Kidney (tissue), 14 donors: ENCODE measurements around the gene SLC38A9. TPM values are rescaled to one million over a fixed set of nuclear protein-coding genes. Genes with fewer than 3 reads are reported as not detected.

Experiments used
- DNase-seq, 5 donors: peaks; one replicate each; pipeline ENCODE4 v3.0.0-alpha.2; 2013 to 2020
- FAIRE-seq: peaks from 2 replicates; lab custom pipeline; 2012; peaks lifted over from hg19 to GRCh38; lab: Jason Lieb, UNC
- H3K27ac ChIP-seq, 2 donors: one replicate each; pipeline ENCODE4 v1.7.0; 2013; ENCODE audit warnings: low read depth in 2 of 2, low read length in 2 of 2, inconsistent platforms in 1 of 2
- H3K27me3 ChIP-seq: one replicate; pipeline ENCODE4 v1.7.1; 2013; ENCODE audit warnings: low read length, inconsistent platforms; ENCODE audit not compliant: control insufficient read depth, insufficient read depth
- H3K36me3 ChIP-seq, 3 donors: one replicate each; pipeline versions ENCODE4 v1.7.0 to v1.7.1; 2013; ENCODE audit warnings: low read length in 3 of 3, control low read depth in 1 of 3, inconsistent platforms in 1 of 3; ENCODE audit not compliant: insufficient read depth in 3 of 3, control insufficient read depth in 2 of 3
- H3K4me1 ChIP-seq, 3 donors: one replicate each; pipeline versions ENCODE4 v1.7.0 to v1.7.1; 2013; ENCODE audit warnings: low read length in 3 of 3, inconsistent platforms in 1 of 3, low read depth in 1 of 3; ENCODE audit not compliant: control insufficient read depth in 2 of 3, insufficient read depth in 2 of 3
- H3K4me3 ChIP-seq, 3 donors: one replicate each; pipeline versions ENCODE4 v1.7.0 to v1.8.1; 2013; ENCODE audit warnings: low read length in 3 of 3, control low read depth in 1 of 3, inconsistent platforms in 1 of 3
- H3K9ac ChIP-seq, 3 donors: one replicate each; pipeline versions ENCODE4 v1.7.0 to v1.7.1; 2013; ENCODE audit warnings: low read length in 3 of 3, control low read depth in 1 of 3, inconsistent platforms in 1 of 3
- H3K9me3 ChIP-seq, 3 donors: one replicate each; pipeline versions ENCODE4 v1.7.0 to v1.7.1; 2013; ENCODE audit warnings: low read length in 3 of 3, control low read depth in 1 of 3, inconsistent platforms in 1 of 3; ENCODE audit not compliant: control insufficient read depth in 2 of 3, insufficient read depth in 1 of 3
- CTCF ChIP-seq: IDR thresholded peaks from 3 replicates; pipeline ENCODE4 v1.5.1; 2012; ENCODE audit warnings: mild to moderate bottlenecking, moderate library complexity, borderline replicate concordance; ENCODE audit not compliant: insufficient read depth; ENCODE audit errors: extremely low read depth
- intact Hi-C: fragments of 100-400 bp; cut with DNase I; formaldehyde crosslinking; loops from one replicate; pipeline ENCODE4 v1.11.1; 2022
- polyA plus RNA-seq: library from polyadenylated mRNA; stranded (reverse); fragments of 350-450 nt; fragmentation: Illumina TruSeq; extraction: RNeasy Lipid Tissue Mini Kit (QIAGEN cat#74804); gene quantifications from one replicate; pipeline ENCODE4 v1.2.3, GENCODE V29; 2014; ENCODE audit warnings: low read depth, low replicate concordance; ENCODE audit not compliant: insufficient read depth
- total RNA-seq: library from RNA; stranded (reverse); fragmentation: NEBNext Ultra II Directional; extraction: Animal tissue kit (Norgen Biotek cat#: 25700); gene quantifications from one replicate; pipeline ENCODE4 v1.2.1, GENCODE V29; 2021
- donor health status: control.
- donor health status: control.
- donor health status: control.
- donor health status: control.
- donor health status: control.
- donor health status: DM: yes; HTN: yes; CAD: no.
- donor health status: Normal renal cell carcinoma (clear cell type).

SLC38A9 gene
- total and polyA plus RNA-seq, 2 donors from 2014 or later: 5.8 to 24.8 TPM

DNA sequence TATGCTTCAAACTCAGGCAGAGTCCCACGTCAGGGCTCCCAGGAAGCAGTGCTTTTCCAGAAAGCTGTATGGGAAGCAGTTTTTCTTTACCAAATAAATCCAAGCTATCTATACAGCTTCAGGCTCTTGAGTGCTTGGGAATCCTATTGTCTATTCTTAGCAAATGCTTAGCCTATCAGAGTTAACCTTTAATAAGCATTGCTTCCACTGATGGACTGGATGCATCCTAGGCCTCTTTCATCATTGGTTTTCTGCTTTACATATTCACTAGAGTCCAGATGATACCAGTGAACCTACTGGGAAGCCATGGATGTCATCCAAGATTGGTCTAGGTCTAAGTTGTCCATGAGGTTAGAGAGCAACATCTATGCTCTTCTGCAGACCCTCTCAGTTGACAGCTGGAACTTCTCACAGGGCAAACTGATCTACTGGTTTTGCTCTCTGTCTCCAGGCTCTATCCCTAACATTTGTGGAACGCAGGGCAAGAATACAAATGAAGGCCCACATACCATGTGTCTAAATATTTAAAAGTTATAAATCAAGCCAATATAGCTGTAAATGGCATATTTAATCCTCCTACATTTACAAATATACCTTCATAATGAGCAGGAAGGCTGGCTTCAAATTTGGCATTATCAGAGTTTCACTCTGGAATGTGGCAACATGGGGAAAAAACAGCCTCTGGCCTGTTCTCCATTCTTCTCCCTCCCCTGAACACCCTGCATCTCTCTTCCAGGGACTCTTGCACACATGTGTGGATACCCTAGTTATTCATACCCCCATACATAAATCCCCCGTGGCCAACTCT, 127.5 kb downstream of the SLC38A9 start:
- Histone ChIP-seq H3K27ac (no peak overlapping the region), H3K9ac (no peak overlapping the region), H3K36me3 (no peaks in the 10 kb centered on the region), H3K4me3 (no peak overlapping the region), H3K27me3 (no peaks in the 10 kb centered on the region), H3K4me1 (no peaks in the 10 kb centered on the region), H3K9me3 (no peaks in the 10 kb centered on the region)
- TF ChIP-seq CTCF: no peak
- FAIRE-seq (no peak), DNase-seq (no peak)
- intact Hi-C loops: no loop called here

GRCh38 chr5:55583578-55583977, 128.5 kb downstream of the SLC38A9 start:
- no peaks in the 10 kb centered on the region for H3K27me3 ChIP-seq
- no peak overlapping the region for H3K27ac ChIP-seq
- no peak overlapping the region for H3K4me3 ChIP-seq
- intact Hi-C loops: no loop called here
- H3K36me3 ChIP-seq: no peaks in the 10 kb centered on the region
- DNase-seq (no peak), FAIRE-seq (no peak)
- H3K9ac ChIP-seq: no peak overlapping the region
- no peaks in the 10 kb centered on the region for H3K4me1 ChIP-seq
- TF ChIP-seq CTCF: no peak
- H3K9me3 ChIP-seq: no peaks in the 10 kb centered on the region

DNA sequence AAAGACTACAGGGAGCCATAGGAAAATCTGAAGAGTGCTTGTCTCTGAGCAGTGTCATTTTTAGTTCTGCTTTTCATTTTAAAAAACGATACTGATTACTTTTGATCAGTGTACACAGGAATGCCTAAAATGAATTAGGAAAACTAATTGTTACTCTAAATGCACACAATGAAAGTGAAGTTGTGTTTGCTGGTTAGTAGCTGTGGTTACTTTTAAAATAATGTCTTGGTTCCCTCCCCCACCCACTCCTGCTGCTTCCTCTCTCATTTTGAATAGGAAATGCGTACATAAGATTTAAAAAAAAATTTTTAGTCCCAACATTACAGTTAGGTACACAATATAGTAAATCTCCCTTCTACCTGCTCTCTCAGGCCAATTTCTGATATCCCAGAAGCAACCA, 129.9 kb downstream of the SLC38A9 start:
- H3K9ac ChIP-seq: no peak overlapping the region
- no peak overlapping the region for H3K4me3 ChIP-seq
- no peaks in the 10 kb centered on the region for H3K9me3 ChIP-seq
- no peaks in the 10 kb centered on the region for H3K36me3 ChIP-seq
- no peak overlapping the region for H3K27ac ChIP-seq
- FAIRE-seq (no peak), DNase-seq (no peak)
- H3K4me1 ChIP-seq: no peaks in the 10 kb centered on the region
- TF ChIP-seq CTCF: no peak
- intact Hi-C loops: no loop called here
- no peaks in the 10 kb centered on the region for H3K27me3 ChIP-seq

DNA sequence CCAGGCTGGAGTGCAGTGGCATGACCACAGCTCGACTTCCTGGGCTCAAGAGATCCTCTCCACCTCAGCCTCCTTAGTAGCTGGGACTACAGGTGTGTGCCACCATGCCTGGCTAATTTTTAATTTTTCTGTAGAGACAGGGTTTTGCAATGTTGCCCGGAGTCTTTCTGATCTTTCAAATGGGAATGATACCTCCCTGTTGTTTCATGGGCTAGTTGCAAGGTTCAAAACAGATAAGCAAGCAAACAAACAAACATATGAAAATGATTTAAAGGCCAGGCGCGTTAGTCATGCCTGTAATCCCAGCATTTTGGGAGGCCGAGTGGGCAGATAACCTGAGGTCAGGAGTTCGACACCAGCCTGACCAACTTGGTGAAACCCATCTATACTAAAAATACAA, 132.1 kb downstream of the SLC38A9 start:
- Histone ChIP-seq H3K27ac (no peak overlapping the region), H3K4me1 (peaks cover 0 to 4% (median 0%) of the 10 kb centered on the region in 3 donors), H3K36me3 (no peaks in the 10 kb centered on the region), H3K9ac (no peak overlapping the region), H3K9me3 (no peaks in the 10 kb centered on the region), H3K4me3 (no peak overlapping the region), H3K27me3 (no peaks in the 10 kb centered on the region)
- no peak for FAIRE-seq
- intact Hi-C loops: no loop called here
- DNase-seq: no peak
- TF ChIP-seq CTCF: no peak
